ENCODE measurements around the gene AIF1L.

DNA sequence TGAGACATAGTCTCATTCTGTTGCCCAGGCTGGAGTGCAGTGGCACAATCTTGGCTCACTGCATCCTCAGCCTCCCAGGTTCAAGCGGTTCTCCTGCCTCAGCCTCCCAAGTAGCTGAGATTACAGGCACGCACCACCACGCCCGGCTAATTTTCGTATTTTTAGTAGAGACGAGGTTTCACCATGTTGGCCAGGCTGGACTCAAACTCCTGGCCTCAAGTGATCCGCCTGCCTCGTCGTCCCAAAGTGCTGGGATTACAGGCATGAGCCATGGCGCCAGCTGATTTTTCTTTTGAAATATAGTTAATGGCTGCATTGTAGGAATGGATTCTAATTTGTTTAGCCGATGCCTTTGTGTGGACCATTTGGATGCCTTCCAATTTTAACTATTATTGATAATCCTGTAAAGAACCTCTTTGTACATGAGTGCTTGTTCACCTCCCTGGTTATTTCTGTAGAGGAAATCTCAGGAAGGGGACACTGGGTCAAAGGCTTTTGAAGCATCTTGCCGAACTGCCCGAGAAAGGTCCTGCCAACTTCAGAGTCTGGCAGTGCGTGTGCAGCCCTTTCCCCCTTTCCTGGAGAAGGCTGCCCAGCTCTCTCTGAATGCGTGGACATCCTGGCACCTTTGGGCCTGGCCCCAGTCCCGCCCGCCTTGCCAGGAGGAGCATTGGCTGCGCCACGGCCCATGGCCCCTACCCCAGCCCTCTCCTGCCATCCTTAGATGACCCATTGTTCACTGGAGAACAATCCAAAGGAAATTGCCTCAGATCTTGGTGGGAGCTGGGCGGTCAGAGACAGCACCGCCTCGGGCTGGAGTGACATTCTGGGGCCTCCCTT lies 20.2 kb downstream of the AIF1L start:
- no peak for TF ChIP-seq CTCF (conservative IDR thresholded peaks at IDR 0.05)
- no peak for TF ChIP-seq ZFX (IDR thresholded peaks at IDR 0.05)

Measured in C4-2B (cell line).